Smooth muscle cell of the brain vasculature (primary cell): ENCODE measurements around the gene GPBAR1.
A peak's percentile ranks its signal among the peaks of the same experiment; 100 is the strongest.

ENCODE experiments used
- DNase-seq: peaks from one replicate; pipeline ENCODE4 v3.0.0-alpha.2; 2012; ENCODE audit warnings: low read depth, low spot score

Gene GPBAR1

DNA sequence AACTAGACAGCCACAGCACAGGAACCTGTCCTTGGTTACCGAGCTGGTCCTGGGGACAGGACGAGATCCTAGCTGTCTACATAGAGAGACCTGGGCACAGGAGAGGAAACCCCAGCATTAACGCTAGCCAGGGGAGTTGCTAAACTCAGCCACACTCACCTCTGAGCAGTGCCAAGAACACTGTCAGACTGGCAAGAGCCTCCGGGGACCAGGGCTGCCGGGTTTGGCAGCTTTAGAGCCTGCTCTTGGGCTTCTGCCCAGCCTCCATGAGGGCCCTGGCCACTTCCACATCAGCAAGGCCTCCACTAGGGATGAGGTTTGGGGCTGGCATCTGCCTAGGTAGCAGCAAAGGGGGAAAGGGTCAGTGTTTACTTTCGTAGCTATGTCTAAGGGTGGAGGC is 24.8 kb downstream of the GPBAR1 start:
- DNase-seq, result no peak

DNA sequence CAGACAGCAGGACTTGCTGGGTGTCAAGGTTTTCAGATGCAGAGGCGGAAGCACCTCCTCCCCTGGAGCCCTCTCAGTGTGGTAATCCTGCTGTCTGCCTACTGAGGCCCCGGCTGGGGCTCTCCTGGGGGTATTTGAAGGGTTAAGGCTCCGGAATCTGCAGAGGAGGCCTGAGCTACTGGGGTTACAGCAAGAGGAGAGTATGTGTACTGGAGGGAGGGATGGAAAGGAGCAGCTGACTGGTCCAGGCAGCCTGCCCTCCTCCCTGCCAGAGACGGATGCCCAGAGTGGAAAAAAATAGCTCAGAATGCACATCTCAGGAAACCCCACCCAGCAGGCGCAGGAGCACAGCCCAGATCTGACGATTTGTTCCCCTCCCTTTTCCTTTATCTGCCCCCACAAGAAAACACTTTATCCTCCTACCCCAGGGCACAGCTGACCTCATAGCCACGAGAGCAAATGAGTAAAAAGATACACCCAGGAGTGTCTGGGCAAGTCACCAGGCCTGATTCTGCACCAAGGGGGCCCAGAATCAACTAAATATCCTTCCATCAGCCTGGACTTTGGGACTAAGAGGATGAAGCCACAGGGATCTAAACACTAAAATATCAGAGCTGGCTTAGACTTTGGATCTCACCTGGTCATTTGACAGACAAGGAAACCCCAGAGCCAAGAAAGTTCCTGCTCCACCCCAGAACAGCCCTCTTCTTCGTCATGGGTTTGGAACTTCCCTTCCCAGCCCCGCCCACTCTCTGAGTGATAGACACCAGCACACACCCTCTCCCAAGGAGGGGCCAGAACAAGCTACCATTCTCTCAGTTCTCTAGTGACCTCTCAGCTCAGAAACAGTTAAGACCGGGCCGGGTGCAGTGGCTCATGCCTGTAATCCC is 26.0 kb downstream of the GPBAR1 start:
- peak; percentile 66 for DNase-seq

DNA sequence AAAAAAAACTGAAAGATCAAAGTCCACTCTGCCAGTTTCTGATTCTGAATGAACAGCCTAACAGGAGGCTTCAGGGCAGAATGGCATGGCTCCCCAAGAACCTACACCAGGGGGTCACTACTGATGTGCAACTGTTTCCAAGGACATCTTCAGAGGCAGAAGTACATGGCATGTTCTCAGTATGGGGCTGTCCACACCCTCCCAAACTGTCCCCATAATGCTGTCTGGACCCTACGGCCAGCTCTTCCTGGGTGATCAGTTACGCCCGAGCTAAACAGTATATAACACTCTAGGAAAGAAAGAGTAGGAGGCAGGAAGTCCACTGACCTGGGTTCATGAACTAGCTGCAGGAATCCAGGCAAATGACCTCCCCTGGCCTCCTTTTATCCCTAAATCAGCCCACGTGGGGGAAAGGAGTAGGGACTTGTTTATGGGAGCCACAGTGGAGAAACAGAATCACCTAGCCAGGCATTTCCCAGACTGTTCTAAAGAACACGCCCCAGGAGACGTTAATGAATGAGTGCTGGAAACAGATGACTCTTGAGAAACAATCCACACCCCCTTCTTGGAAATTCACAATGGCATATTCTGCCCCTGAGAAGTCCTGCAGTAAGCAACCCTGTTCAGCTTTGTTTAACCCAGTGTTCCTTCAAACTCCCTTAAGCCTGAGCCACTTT is 29.0 kb downstream of the GPBAR1 start:
- DNase-seq, result no peak

DNA sequence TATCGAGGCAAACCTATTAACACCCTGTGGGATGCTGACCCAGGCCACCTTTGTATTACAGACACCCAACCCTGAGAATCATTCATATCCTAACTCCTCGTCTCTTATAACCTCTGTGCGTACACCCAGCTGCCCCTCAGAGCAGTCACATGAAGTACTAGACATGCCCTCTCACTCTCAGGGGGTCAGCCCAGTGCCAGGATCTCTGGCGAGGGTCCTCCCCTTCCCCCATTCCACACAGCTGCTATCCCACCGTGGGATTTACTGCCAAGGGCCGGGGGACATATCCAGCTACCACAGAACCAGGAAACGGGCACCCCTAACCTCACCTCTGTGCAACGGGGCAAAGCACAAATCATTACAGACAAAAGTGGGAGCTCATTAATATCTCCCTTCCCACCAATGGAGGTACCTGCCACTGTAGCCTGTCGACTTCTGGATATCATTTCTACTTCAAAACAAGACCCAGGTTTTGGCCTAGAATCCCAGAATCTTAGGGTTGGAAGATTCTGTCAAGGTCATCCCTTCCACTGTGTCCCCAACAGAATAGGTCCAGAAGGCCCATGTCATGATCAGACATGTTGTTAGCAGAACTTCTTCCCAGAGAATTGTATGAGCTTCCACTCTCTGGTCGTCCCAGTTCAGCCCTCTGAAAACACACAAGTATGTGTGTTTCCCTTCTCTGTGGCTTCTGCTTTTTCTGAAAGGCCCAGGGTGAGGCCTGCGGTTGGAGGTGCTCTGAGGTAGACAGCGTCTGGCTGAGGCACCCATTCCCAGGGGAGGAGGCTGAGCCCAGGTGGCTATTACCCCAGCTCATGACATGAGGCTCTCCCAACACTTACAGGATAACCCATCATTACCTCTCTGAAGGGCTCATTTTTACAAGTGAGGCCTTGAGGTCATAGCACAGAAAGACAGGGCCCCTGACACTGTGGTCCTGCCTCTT is 29.8 kb downstream of the GPBAR1 start:
- no peak for DNase-seq

DNA sequence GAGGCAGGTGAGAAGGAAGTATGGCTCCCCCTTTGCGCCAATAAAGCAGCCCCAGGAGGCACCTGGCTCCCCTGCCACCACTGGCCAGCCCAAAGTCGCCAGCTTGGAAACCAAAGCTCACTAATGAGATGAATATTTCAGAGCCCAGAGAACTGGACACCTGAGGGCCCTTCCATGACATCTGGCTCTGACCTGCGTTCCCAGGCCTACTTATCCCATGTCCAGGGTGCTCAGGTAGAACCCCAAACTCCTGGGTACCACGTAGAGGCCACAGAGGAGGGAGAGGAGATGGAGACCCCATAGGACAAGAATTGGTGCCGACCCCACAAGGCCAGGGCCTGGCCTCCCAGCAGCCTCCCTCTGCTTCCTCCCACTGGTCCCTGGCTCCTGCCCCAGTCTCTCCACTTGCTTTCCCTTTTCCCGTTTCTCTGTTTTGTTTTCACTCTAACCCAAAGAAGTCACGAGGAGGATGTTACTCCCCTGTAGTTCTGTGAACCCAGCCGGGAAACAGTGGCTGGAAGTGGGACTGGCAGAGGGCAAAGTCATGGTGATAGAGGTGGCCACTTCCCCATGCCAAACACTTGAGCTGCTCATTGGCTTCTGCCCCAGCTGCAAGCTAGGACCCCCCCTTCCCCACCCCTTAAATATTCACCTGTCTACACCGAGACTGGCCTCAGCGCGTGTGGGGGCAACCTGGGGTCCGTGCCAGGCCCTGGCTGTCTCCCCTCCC is 30.7 kb downstream of the GPBAR1 start:
- DNase-seq, result no peak

DNA sequence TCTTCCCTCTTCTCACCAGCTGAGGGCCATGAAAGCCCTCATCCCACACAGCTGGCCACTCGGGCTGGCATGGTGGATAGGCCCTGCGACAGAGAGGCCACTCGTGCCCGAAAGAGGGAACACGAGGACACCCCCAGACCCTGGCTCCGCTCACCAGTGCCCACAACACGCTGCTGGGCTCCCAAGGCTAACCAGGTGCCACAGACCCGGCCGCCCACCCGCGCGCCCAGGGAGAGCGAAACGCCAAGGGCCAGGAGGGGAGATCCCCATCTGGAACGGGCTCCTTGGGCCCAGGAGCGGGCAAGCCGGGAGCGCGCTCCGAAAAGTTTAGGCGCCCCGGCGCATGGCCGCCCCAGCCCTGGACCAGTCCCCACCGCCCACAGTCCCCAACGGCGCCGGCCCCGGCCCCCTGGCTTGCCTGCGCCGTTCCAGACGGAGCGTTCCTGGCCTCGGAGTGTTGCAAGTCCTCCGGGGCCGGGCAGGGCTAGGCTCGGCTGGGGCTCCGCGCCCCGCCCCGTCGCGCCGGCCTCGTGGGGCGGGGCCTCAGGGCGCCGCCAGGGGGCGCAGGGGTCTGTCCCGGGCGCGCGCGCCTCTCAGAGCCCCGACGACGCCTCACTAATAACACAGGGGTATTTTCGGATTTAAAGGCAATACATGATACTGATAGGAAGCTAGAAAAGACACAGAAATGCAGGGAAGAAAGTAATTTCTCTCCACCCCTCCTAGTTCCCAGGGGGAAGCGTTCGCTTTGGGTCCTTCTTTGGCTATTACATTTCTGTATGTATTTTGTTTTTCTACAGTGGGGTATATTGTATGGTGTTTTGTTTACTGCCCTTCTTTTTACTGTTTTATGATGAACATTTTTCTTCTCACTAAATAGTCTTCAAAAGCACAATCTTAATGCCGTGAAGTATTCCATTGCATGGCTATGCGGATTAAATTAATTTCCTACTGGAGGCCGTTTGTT is 31.5 kb downstream of the GPBAR1 start, which contains the start of gene TMBIM1:
Gene TMBIM1, minus strand, starts transcription at position 456 of the 967 bp plus-strand sequence. CDS start 10,362 bp downstream, outside the sequence.
- peak; percentile 32 for DNase-seq

DNA sequence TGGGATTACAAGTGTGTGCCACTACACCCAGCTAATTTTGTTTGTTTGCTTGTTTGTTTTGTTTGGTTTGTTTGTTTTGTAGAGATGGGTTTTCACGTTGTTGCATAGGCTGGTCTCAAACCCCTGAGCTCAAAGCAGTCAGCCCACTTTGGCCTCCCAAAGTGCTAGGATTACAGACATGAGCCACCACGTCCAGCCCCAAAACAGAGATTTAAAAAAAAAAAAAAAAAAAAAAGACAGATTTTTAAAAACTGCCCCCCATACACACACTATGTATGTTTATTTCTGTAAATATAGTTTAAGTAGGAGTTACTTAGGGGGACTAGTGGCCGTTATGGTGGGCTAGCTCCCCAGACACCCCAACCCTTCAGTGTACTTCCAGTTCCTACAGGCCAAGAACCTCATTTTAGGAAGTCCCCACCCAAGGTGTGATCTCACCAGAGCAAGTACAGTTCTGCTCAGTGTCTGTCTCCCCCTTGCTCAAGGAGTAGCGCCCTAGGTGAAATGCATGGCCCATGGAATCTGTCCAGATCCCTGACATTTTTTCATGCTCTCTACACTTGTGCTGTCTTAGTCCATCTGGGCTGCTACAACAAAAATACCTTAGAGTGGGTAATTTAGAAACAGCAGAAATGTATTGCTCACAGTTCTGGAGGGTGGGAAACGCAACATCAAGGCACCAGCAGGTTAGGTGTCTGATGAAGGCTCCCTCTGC is 33.1 kb downstream of the GPBAR1 start:
- DNase-seq, result no peak

DNA sequence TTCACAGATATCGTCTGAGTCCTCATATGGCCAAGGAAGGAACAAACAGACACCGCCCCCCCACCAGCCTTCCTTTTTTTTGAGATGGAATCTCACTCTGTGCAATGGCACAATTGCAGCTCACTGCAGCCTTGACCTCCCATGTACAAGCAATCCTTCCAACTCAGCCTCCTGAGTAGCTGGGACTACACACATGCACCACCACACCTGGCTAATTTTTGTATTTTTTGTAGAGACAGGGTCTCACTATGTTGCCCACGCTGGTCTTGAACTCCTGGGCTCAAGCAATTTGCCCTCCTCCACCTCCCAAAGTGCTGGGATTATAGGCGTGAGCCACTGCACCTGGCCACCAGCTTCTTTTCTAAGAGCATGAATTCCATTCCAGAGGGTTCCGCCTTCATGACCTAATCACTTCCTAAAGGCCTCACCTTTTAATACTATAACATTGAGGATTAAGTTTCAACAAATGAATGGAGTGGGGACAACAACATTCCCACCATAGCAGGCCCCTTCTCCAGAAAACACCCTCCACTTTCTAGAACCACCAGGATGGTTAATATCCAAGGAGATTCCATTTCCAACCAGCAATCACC is 33.7 kb downstream of the GPBAR1 start:
- no peak for DNase-seq

DNA sequence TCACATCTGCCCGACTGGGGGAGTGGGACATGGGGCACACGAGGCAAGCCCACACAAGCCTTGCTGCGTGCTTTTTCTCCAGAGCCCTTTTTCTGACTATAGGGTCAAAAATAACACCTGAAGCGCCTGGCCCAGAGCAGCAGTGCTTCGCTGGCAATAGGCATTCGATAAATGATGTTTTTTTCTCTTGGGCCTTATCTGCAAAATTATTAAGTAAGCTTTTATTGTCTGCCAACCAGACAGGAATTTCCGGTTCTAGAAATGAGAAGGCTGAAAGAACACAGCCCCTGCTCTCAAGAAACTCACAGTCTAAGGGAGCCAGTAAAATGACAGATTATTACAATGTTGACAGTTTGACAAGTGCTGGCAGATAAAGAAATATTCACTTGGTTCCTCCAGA is 34.2 kb downstream of the GPBAR1 start:
- no peak for DNase-seq

DNA sequence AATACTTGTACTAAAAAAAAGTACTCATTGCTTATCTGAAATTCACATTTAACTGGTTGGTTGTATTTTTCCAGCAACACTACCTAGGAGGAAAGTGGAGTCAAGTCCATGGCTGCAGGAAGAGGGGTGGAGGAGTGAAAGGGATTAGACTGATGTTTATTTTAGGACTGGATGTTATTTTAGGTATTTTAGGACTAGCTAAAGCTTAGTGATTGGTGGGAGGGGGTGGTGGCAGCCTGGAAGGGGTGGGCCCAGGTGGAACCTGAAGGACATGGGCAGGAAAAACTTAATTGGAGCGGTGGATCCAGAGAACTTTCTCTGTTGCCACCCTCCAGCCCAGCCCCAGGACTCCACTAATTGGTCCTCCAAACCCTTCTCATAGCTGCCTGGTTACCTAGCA is 35.4 kb downstream of the GPBAR1 start:
- no peak for DNase-seq

DNA sequence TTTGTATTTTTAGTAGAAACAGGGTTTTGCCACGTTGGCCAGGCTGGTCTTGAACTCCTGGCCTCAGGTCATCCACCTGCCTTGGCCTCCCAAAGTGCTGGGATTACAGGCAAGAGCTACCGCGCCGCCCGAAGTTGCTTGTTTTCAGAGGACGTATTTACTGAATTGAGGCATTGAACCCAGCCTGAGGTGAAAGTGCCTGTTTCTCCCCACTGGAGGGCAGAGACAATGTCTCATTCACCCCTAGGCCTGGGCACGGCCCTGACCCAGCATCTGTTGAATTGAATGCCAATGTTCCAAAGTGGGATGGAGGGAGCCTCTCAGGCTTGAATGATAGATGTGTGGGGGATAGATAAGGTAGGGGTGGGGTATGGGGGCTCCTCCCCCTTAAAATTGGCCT is 36.0 kb downstream of the GPBAR1 start:
- DNase-seq, result no peak

DNA sequence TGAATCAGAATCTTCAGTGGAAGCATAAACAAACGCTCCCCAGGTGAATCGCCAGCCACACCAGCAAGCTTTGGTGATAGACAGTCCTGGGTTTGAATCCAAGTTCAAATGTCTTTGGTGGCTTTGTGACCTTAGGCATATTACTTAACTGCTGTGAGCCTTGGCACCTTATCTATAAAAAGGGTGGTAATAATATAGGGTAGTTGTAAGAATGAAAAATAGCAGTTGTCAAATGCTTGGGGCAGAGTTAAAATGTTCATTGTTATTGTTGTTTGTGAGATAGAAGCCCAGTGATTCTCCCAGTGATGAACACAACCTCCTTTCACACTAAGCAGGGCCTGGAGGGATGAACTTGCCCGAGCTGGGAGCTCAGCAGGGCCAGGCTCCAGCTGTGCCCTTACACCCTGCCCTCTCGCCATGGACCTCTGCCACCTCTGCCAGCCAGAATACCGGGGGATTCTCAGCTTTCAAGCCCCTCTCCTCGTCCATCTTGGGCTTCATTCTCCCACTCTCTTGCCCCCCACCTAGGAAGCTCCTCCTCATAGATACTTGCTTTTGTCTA is 37.6 kb downstream of the GPBAR1 start:
- DNase-seq, result no peak

DNA sequence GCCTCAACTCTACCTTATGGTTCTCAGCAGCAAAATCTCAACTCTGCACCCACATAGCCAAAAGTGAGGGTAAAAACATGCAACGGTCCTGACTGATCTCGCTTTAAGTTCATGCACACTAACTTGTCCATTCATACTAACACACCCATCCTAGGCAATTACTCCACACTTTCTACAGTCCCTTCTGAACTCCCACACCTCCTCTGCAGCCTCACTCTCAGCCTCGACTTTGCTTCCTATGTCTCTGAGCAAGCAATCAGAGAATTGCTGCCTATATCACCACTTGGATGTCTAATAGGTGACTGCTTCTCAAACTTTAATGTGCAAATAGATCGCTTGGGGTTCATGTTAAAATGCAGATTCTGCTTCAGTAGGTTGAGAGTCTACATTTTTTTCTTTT is 39.3 kb downstream of the GPBAR1 start:
- DNase-seq, result no peak

DNA sequence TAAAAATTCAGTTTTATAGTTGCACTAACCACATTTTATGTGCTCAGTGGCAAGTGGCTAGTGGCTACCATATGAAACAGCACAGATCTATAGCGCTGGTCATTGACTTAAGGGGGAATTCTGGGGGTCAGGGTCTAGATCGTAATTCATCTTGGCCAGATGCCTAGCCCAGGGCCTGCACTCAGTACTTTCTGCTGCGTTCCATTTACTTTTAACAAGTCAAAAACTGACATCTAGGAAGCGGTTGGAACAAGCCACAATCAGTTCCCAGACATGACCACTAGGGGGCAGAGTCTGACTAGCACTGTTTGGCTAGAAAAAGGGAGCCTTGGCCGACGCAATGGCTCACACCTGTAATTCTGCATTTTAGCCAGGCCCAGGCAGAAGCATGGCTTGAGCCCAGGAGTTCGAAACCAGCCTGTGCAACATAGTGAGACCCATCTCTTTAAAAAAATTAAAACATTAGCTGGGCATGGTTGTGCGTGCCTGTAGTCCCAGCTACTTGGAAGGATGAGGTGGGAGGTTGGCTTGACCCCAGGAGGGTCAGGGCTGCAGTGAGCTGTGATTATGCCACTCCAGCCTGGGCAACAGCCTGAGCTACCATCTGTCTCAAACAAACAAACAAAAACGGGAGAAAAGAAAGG is 40.5 kb downstream of the GPBAR1 start:
- peak; percentile 55 for DNase-seq

DNA sequence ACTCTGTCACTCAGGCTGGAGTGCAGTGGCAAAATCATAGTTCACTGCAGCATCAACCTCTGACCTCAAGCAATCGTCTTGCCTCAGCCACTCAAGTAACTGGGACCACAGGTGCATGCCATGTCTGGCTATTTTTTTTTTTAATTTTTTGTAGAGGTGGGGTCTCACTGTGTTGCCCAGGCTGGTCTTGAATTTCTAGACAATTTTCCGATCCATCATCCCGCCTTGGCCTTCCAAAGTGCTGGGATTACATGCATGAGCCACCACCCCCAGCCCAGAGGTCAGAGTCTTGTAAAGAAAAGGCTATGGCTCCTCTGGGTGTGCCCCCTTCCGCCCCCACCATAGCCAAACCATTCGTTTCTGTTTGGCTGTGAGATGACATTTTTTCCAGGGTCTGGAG is 44.6 kb downstream of the GPBAR1 start:
- no peak for DNase-seq

DNA sequence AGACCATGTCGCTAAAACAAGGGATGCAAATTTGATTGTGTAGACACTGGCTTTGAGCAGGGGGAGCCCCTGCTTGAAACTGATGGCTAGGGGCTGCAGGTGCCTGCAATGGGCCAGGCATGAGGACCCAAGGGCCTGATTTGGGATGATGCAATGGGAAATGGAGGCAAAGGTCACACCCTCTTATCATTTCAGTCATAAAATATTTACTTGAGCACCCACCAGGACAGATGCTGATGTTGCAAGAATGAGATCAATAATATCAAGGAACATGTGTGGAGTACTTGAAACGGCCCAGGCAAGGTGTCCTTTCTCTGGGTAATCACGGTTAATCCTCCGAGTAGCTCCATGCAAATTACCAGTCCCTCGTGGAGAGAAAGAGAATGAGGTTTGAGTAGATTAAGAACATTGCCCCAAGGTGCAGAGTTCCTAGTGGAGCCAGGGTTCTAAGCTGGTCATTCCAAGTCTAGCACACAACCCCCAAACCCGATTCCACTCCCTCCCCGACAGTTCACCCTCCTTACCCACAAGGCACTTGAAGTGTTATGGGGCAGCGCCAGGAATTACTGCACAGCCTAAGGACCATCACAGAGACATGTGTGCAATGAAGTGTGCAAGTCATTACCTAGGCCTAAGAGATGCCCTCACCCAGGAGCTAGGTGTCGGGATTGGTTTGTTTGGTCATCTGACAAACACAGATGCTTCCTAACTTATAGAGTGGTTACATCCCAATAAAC is 45.5 kb downstream of the GPBAR1 start:
- no peak for DNase-seq

DNA sequence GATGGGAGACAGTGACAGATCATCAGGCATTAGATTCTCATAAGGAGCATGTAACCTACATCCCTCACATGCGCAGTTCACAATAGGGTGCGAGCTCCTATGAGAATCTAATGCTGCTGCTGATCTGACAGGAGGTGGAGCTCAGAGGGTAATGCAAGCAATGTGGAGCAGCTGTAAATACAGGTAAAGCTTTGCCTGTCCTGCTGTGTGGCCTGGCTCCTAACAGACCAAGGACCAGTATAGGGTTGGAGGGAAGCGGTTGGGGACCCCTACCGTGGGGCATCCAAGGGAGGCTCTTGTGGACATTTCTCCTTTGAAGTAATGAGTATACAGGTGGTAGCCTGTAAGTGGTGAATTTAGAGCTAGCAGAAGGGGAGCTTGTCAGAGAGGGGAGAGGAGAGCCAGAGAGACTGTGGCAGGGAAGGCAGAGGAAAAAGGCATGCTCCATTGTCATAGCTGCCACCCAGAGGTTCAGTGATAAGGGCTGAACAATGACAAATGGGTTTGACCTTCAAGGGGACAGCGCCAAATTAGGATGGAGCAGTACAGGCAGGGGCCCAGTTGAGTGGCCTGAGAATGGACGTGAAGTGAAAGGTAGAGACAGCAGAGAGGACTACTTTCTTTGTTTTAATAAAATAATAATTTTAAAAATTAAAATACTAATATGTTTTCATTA is 46.7 kb downstream of the GPBAR1 start:
- DNase-seq, result no peak
